Hindlimb muscle (tissue), 1 donor: ENCODE measurements around the gene CORO1A. TPM values are rescaled to one million over a fixed set of nuclear protein-coding genes. Genes with fewer than 3 reads are reported as not detected.
"Not testable (repeated sequence)": the region's sequence is repeated elsewhere in the genome, so short reads cannot be mapped to it uniquely, and the experiment has no call there.

Source experiments
- DNase-seq: peaks from one replicate; pipeline ENCODE4 v3.0.0-alpha.2; 2013
- polyA plus RNA-seq: library from polyadenylated mRNA; unstranded; fragments of 120-200 nt; gene quantifications from one replicate; pipeline ENCODE4 v1.2.1, GENCODE V29; 2013; ENCODE audit not compliant: insufficient read length

CORO1A gene
- polyA plus RNA-seq, 1 donor = 16.8 TPM

DNA sequence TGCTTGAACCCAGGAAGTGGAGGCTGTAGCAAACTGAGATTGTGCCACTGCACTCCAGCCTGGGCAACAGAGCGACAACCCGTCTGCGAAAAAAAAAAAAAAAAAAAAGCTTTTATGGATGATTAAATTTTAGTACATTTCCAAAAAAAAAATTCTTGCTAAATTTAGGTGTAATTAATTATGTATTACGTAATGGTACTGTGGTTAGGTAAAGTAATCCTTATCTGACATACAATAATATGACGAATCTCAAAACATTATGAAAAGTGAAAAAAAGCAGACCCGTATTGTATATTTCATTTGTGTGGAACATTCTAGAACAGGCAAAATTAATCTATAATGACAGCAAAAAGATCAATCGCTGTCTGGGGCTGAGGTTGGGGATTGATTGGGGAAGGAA, 10.3 kb upstream of the CORO1A start:
- no peak for DNase-seq

DNA sequence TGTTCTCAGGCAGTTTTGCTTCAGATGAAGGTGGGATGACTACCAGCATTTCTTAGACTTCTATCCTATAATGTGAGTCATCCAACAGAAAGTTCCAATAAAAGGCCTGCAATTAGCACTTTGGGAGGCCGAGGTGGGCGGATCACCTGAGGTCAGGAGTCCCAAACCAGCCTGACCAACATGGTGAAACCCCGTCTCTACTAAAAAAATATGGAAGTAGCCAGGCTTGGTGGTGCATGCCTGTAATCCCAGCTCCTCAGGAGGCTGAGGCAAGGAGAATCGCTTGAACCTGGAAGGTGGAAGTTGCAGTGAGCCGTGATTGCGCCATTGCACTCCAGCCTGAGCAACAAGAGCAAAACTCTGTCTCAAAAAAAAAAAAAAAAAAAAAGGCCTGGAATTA, 6.5 kb upstream of the CORO1A start:
- not testable (repeated sequence) for DNase-seq

DNA sequence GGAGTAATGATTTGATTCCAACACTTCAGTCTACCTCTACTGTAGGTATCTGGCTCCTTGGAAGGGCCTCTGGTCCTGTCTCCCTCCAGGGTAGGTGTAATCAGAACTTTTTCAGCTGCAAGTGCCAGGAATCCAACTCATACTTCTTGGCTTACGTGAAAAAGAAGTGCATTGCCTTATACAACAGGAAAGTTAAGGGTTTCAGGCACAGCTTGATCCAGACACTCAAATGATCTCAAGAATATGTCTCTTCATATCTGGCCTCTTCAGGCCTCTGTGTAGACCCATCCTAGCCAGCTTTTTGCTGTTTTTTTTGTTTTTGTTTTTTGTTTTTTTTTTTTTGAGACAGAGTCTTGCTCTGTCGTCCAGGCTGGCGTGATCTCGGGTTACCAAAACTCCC, 4.2 kb upstream of the CORO1A start:
- DNase-seq = no peak

- no peak for DNase-seq
Observed at GRCh38 chr16:30179931-30180330, 3.5 kb upstream of the CORO1A start.

- DNase-seq = no peak
Observed at GRCh38 chr16:30180741-30181140, 2.7 kb upstream of the CORO1A start.

DNA sequence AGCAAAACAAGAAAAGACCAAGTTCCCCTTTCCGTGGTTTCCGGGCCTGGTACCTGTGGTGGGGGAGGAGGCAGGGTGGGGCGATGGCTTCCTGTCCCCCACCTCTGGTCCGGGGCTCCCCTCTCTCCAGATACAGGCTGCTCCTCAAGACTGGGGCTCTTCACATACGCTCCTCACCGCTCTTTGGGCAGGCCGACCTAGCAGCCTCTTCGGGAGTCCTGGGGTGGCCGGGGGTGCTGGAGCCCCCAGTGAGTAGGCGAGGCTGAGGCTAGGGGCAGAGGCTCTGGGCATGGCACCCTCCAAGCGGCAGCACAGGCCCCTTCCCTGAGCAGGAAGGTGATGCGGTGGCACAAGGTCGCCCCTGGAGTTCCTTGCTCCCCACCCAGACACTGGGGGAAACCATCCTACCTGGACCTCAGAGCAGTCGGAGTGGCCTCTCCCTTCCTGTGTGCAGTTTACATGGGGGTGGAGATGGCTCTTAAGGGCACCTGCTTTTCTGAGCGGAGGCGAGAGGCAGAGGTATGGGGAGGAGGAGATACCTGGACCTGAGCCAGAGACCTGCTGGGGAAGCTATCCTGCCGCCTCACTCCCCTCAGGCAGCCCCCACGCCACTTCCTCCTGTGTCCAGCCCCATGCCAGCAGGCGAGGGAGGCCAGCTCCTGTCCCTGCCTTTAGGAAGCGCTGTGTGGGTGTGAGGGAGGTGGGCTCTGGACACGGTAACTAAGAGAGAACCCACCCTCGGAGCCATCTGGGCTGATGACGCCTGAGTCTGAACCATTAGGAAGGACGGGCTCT, 891 bp downstream of the CORO1A start:
- no peak for DNase-seq

DNA sequence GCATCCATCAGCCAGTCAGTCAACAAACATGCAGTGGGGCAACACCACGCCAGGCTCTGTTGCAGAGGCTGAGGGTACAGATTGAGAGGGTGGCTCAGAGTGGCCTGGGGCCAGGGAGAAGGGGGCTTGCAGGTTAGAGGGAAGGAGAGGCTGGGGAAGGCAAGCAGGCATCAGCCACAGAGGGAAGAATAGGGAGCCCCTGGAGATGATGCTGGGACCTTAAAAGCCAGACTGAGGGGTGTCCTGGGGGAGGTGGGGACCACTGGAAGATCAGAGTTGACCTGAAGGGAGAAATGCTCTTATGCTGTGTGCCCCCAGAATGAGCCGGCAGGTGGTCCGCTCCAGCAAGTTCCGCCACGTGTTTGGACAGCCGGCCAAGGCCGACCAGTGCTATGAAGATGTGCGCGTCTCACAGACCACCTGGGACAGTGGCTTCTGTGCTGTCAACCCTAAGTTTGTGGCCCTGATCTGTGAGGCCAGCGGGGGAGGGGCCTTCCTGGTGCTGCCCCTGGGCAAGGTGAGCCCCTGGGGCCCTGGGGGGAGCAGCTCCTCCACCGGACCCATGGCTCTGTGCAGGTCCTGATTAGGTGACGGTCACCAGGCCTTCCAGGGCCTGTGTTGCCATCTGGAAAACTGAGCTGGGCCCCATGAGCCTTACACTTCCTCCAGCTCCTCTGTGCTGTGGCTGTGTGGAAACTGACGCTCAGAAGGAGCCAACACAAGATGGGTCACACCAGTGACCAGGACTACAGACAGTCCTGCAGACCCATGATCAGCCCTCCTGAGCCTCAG, 1.7 kb downstream of the CORO1A start:
- DNase-seq = no peak

GRCh38 chr16:30185683-30186421, 2.5 kb downstream of the CORO1A start:
- DNase-seq = no peak

DNA sequence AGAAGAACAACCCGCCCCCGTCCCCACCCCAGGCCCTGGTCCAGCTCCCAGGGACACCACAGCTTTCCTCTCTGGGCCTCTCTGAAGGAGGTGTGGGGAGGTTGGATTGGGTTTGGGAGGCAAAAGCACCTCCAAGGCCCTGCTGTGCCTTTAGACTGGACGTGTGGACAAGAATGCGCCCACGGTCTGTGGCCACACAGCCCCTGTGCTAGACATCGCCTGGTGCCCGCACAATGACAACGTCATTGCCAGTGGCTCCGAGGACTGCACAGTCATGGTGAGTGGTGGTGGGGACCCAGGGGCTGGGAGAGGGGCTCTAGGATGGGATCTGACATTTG, 3.0 kb downstream of the CORO1A start:
- no peak for DNase-seq

DNA sequence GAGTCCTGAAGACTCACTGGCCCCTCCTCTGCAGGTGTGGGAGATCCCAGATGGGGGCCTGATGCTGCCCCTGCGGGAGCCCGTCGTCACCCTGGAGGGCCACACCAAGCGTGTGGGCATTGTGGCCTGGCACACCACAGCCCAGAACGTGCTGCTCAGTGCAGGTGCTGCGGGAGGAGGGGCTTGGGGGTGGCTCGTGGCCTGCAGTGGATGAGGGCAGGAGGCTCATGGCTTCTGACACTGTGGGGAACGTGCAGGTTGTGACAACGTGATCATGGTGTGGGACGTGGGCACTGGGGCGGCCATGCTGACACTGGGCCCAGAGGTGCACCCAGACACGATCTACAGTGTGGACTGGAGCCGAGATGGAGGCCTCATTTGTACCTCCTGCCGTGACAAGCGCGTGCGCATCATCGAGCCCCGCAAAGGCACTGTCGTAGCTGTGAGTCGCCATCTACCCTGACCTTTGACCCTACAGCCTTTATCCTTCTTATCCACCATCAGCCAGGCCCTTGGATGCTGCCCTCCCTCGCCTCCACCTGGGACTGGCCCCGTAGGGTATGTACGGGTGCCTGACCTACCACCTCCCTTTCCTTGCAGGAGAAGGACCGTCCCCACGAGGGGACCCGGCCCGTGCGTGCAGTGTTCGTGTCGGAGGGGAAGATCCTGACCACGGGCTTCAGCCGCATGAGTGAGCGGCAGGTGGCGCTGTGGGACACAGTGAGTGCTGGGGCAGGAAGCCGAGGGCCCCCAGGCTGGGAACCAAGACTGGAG, 3.6 kb downstream of the CORO1A start:
- DNase-seq = no peak

- DNase-seq = no peak
Observed at GRCh38 chr16:30187556-30187865, 4.1 kb downstream of the CORO1A start.

DNA sequence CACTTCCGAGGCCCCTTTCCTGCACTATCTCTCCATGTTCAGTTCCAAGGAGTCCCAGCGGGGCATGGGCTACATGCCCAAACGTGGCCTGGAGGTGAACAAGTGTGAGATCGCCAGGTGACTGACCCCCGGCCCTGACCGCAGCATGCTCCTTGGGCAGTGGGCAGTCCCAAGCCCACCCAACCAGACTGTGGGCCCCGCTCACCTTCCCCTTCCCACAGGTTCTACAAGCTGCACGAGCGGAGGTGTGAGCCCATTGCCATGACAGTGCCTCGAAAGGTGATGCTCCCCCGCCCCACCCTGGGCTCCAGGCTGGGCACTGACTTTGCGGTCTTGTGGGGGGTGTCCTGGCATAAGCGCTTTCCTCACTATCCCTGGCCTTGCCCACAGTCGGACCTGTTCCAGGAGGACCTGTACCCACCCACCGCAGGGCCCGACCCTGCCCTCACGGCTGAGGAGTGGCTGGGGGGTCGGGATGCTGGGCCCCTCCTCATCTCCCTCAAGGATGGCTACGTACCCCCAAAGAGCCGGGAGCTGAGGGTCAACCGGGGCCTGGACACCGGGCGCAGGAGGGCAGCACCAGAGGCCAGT, 4.7 kb downstream of the CORO1A start:
- no peak for DNase-seq

- DNase-seq = not testable (repeated sequence)
Observed at GRCh38 chr16:30191158-30191557, 7.8 kb downstream of the CORO1A start.

- DNase-seq = not testable (repeated sequence)
Observed at GRCh38 chr16:30193098-30193497, 9.7 kb downstream of the CORO1A start.

DNA sequence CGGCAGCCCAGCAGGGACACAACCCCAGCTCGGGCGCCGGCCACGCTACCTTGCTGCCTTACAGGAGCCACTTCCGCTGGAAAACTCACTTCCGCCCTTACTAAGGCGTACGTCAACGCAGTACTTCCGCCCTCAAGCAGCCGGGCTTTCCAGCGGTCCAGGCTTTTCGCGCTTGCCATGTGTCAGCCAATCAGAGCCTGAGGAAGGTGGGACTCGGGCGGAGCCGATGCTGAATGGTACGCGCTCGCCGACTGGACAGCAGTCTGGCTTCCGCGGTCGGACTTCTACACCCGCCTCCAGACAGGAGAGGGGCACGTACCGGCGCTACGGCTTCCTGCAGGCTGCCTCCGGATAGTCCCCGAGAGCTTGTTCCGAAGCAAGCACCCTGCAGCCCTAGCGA, 10.2 kb downstream of the CORO1A start, which contains the start of the genes BOLA2B and SLX1A:
Gene BOLA2B (minus strand): TSS at position 52 of the 400 bp plus-strand sequence. CDS start 71 bp downstream, outside the sequence.
Gene SLX1A (plus strand): TSS at position 261 of the 400 bp plus-strand sequence. CDS start 210 bp downstream, outside the sequence.
- not testable (repeated sequence) for DNase-seq

- not testable (repeated sequence) for DNase-seq
Observed at GRCh38 chr16:30194172-30194925, 10.9 kb downstream of the CORO1A start.

GRCh38 chr16:30197001-30197400, 13.6 kb downstream of the CORO1A start:
- not testable (repeated sequence) for DNase-seq

GRCh38 chr16:30199049-30199448, 15.6 kb downstream of the CORO1A start, which contains the start of gene SULT1A3:
Gene SULT1A3 (plus strand): TSS chr16:30199255. CDS start chr16:30200729, 1,474 bp downstream.
- DNase-seq = not testable (repeated sequence)

GRCh38 chr16:30199608-30200343, 16.4 kb downstream of the CORO1A start:
- not testable (repeated sequence) for DNase-seq
